GM23248 (cell line): ENCODE data around the gene FEZF2. TPM values are rescaled to one million over a fixed set of nuclear protein-coding genes. Genes with fewer than 3 reads are reported as not detected.

Experiments used
- DNase-seq: peaks from one replicate; pipeline ENCODE4 v3.0.0-alpha.2; 2015
- H2AFZ ChIP-seq: fragments of 200-600 bp; sonication (generic); 2 replicates; pipeline ENCODE4 v1.6.1; 2016; ENCODE audit warnings: antibody characterized with exemption
- H3F3A ChIP-seq: fragments of 200-600 bp; sonication (generic); 2 replicates; pipeline ENCODE4 v1.6.1; 2016; ENCODE audit warnings: mild to moderate bottlenecking, antibody characterized with exemption, mixed run types; ENCODE audit not compliant: insufficient read depth
- H3K27ac ChIP-seq: fragments of 200-600 bp; sonication (generic); 2 replicates; pipeline ENCODE4 v1.5.1; 2016; ENCODE audit warnings: mild to moderate bottlenecking
- H3K27me3 ChIP-seq: fragments of 200-600 bp; sonication (generic); replicated peaks from 2 replicates; pipeline ENCODE4 v1.6.1; 2016; ENCODE audit warnings: mild to moderate bottlenecking; ENCODE audit not compliant: insufficient read depth
- H3K36me3 ChIP-seq: fragments of 200-600 bp; sonication (generic); 2 replicates; pipeline ENCODE4 v1.6.1; 2016; ENCODE audit warnings: low read depth, mild to moderate bottlenecking
- H3K4me1 ChIP-seq: fragments of 200-600 bp; sonication (generic); 2 replicates; pipeline ENCODE4 v1.6.1; 2016; ENCODE audit warnings: mild to moderate bottlenecking; ENCODE audit not compliant: insufficient read depth
- H3K4me2 ChIP-seq: fragments of 200-600 bp; sonication (generic); one replicate; pipeline ENCODE4 v1.6.1; 2016; ENCODE audit warnings: mild to moderate bottlenecking; ENCODE audit not compliant: unreplicated experiment
- H3K4me3 ChIP-seq: fragments of 200-600 bp; sonication (generic); 2 replicates; pipeline ENCODE4 v1.5.1; 2016; ENCODE audit warnings: mild to moderate bottlenecking
- H3K79me2 ChIP-seq: fragments of 200-600 bp; sonication (generic); 2 replicates; pipeline ENCODE4 v1.6.1; 2016; ENCODE audit warnings: mild to moderate bottlenecking; ENCODE audit not compliant: insufficient read depth
- H3K9ac ChIP-seq: fragments of 200-600 bp; sonication (generic); 2 replicates; pipeline ENCODE4 v1.6.1; 2016; ENCODE audit warnings: mild to moderate bottlenecking
- H3K9me2 ChIP-seq: fragments of 200-600 bp; sonication (generic); 2 replicates; pipeline ENCODE4 v1.6.1; 2016; ENCODE audit warnings: mixed run types, mild to moderate bottlenecking, moderate library complexity; ENCODE audit not compliant: insufficient read depth
- H3K9me3 ChIP-seq: fragments of 200-600 bp; sonication (generic); one replicate; pipeline ENCODE4 v1.6.1; 2017; ENCODE audit warnings: low read depth
- H4K20me1 ChIP-seq: fragments of 200-600 bp; sonication (generic); 2 replicates; pipeline ENCODE4 v1.6.0; 2016; ENCODE audit not compliant: insufficient read depth
- EZH2 ChIP-seq: fragments of 200-600 bp; sonication (generic); IDR thresholded peaks from 2 replicates; pipeline ENCODE4 v1.6.1; 2018; ENCODE audit warnings: antibody characterized with exemption, mild to moderate bottlenecking; ENCODE audit not compliant: insufficient read depth, poor library complexity, severe bottlenecking
- EZH2phosphoT487 ChIP-seq: fragments of 200-600 bp; sonication (generic); IDR thresholded peaks from 2 replicates; pipeline ENCODE4 v1.6.1; 2018; ENCODE audit warnings: antibody characterized with exemption, moderate library complexity, mild to moderate bottlenecking, low read depth; ENCODE audit not compliant: insufficient read depth
- WGBS, 2 experiments: methylation state at CpG; one replicate each; pipeline ENCODE4 v1.1.6; 2015 to 2017; ENCODE audit warnings: low lambda C conversion rate in 2 of 2, low coverage in 1 of 2; ENCODE audit errors: missing lambda C conversion rate in 2 of 2; 5-methylcytosine and 5-hydroxymethylcytosine counted together
- in situ Hi-C: fragments of 300-500 bp; cut with MboI; formaldehyde crosslinking; loops from 2 replicates; pipeline ENCODE4 v1.15.0; 2020
- polyA plus RNA-seq: library from polyadenylated mRNA; unstranded; fragments of >200 nt; fragmentation: Nextera tagmentation; extraction: Ambion mirVana; gene quantifications from 2 replicates; pipeline ENCODE4 v1.2.1, GENCODE V29; 2016
- total RNA-seq: library from RNA; depleted of rRNA; stranded (reverse); fragments of >200 nt; shearing (Covaris generic); gene quantifications from 2 replicates; pipeline ENCODE4 v1.2.3, GENCODE V29; 2014

FEZF2 gene
- total and polyA plus RNA-seq, 2 experiments from 2014 or later = not detected

DNA sequence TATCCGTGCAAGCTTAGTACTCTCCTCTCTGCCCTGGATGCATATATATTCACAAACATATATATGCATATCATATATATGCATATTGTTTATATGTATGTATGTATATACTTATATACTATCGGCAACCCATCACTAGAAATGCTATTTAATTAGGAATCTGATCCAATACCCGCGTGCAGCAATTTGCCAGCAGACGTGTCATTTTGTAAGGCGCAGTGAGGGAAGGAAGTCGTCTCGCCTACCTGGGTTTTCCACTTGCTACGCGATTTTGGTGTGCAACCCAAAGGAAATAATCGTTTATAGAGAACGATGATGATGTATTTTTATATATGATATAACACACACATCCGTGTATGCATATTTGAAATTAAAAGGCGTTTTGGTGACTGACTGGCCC lies 5.6 kb upstream of the FEZF2 start:
- Histone ChIP-seq H2AFZ (no peak overlapping the region), H3K79me2 (no peaks in the 10 kb centered on the region), H3K27me3 (peaks cover 93% of the 10 kb centered on the region), H4K20me1 (no peaks in the 10 kb centered on the region), H3K9me2 (no peaks in the 10 kb centered on the region), H3K36me3 (no peaks in the 10 kb centered on the region), H3F3A (no peaks in the 10 kb centered on the region), H3K4me3 (no peak overlapping the region), H3K9ac (no peak overlapping the region), H3K9me3 (no peaks in the 10 kb centered on the region), H3K27ac (no peak overlapping the region), H3K4me2 (no peak overlapping the region), H3K4me1 (no peaks in the 10 kb centered on the region; the same call in 1 of the 2 replicates)
- DNase-seq = no peak
- in situ Hi-C loops = no loop called here
- 23 to 24% methylated on average over 14 of the region's 14 CpGs for WGBS, 2 experiments
- TF ChIP-seq EZH2phosphoT487 = no peak
- TF ChIP-seq EZH2 = no peak

DNA sequence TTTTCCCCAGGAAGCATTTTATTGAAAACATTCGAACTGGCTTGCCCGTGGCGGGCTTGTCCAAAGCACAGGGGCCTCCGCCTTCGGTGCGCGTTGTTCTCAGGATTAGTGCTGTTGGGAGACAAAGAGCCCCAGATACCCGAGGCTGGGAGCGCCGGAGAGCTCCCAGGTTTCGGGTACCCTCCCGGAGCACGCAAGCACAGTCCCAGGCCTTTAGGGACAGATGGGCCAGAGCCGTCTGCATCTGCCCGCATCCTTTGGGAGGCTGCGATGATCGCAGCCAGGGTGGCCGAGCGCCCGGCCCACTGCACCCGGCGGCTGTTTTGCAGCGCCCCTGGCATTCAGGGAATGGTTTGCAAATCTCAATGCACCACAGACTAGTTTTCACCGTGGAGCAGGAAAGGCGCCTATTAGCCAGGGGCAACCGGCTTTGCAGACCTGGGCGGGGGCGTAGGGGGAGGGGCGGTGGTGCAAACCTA lies 5.0 kb upstream of the FEZF2 start:
- WGBS, 2 experiments = 5 to 9% methylated on average over 19 to 29 of the region's 29 CpGs
- H3K9me2 ChIP-seq = no peaks in the 10 kb centered on the region
- H3K27ac ChIP-seq = no peak overlapping the region
- TF ChIP-seq EZH2phosphoT487 (0 out of 2 replicates have a peak, but pooled peaks have one; percentile 22), EZH2 (no peak)
- H3F3A ChIP-seq = no peaks in the 10 kb centered on the region
- no peak overlapping the region for H2AFZ ChIP-seq
- no peak for DNase-seq
- no peak overlapping the region for H3K4me3 ChIP-seq
- H3K9ac ChIP-seq = no peak overlapping the region
- no peaks in the 10 kb centered on the region for H3K36me3 ChIP-seq
- H3K4me1 ChIP-seq = no peaks in the 10 kb centered on the region; the same call in 1 of the 2 replicates
- H3K9me3 ChIP-seq = no peaks in the 10 kb centered on the region
- peaks cover 99% of the 10 kb centered on the region for H3K27me3 ChIP-seq
- H3K4me2 ChIP-seq = no peak overlapping the region
- no peaks in the 10 kb centered on the region for H4K20me1 ChIP-seq
- H3K79me2 ChIP-seq = no peaks in the 10 kb centered on the region
- in situ Hi-C loops = no loop called here

GRCh38 chr3:62376906-62377877 lies 3.8 kb upstream of the FEZF2 start:
- Histone ChIP-seq H3K9me3 (no peaks in the 10 kb centered on the region), H3K36me3 (no peaks in the 10 kb centered on the region), H4K20me1 (no peaks in the 10 kb centered on the region), H3K79me2 (no peaks in the 10 kb centered on the region), H3K27me3 (peaks cover 99% of the 10 kb centered on the region), H3K4me3 (no peak overlapping the region), H2AFZ (no peak overlapping the region), H3K27ac (no peak overlapping the region), H3K4me2 (no peak overlapping the region), H3K4me1 (no peaks in the 10 kb centered on the region; the same call in 1 of the 2 replicates), H3K9me2 (no peaks in the 10 kb centered on the region), H3F3A (no peaks in the 10 kb centered on the region), H3K9ac (no peak overlapping the region)
- DNase-seq = no peak
- TF ChIP-seq EZH2 (no peak), EZH2phosphoT487 (no peak)
- 48 to 51% methylated on average over 54 to 64 of the region's 65 CpGs for WGBS, 2 experiments
- in situ Hi-C loops = no loop called here

DNA sequence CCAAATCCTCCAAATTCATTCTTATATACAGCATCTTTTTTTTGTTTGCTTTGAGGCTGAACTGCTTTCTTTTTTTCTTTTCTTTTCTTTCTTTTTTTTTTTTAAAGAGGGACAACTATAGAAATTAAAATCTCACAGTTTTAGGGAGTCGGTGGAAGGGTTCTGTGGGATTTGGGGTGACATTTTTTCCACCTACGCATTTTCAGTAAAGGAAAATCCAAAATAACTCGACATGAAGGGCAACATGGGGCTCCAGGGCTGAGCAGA lies 3.0 kb upstream of the FEZF2 start:
- no peak overlapping the region for H3K9ac ChIP-seq
- DNase-seq = no peak
- 54 to 60% methylated on average over 3 of the region's 3 CpGs for WGBS, 2 experiments
- H3K79me2 ChIP-seq = no peaks in the 10 kb centered on the region
- in situ Hi-C loops = no loop called here
- H3K4me3 ChIP-seq = no peak overlapping the region
- no peaks in the 10 kb centered on the region for H3F3A ChIP-seq
- no peak overlapping the region for H3K4me2 ChIP-seq
- H2AFZ ChIP-seq = no peak overlapping the region
- H3K27me3 ChIP-seq = peaks cover 99% of the 10 kb centered on the region
- H4K20me1 ChIP-seq = no peaks in the 10 kb centered on the region
- no peak for TF ChIP-seq EZH2
- TF ChIP-seq EZH2phosphoT487 = no peak
- no peaks in the 10 kb centered on the region for H3K9me3 ChIP-seq
- H3K4me1 ChIP-seq = no peaks in the 10 kb centered on the region; the same call in 1 of the 2 replicates
- H3K9me2 ChIP-seq = no peaks in the 10 kb centered on the region
- H3K36me3 ChIP-seq = no peaks in the 10 kb centered on the region
- no peak overlapping the region for H3K27ac ChIP-seq
